Measurements from ENCODE around the gene LRPAP1.

- TF ChIP-seq CTCF (IDR thresholded peaks at IDR 0.05) (no peak), HOXA7 (CRISPR knock-in tag; IDR thresholded peaks at IDR 0.05) (no peak), CEBPB (IDR thresholded peaks at IDR 0.05) (no peak), SREBF2 (IDR thresholded peaks at IDR 0.05) (no peak), ZFP36 (IDR thresholded peaks at IDR 0.05; ENCODE audit: borderline replicate concordance, partially characterized antibody) (no peak), TFCP2L1 (CRISPR knock-in tag; IDR thresholded peaks at IDR 0.05) (no peak), EP300 (IDR thresholded peaks at IDR 0.05) (no peak), TP53 (CRISPR knock-in tag; IDR thresholded peaks at IDR 0.05) (no peak), RNF2 (IDR thresholded peaks at IDR 0.05; ENCODE audit: borderline replicate concordance, low read depth) (no peak), USF2 (IDR thresholded peaks at IDR 0.05) (no peak), POLR2A (IDR thresholded peaks at IDR 0.05; ENCODE audit: low read length) (no peak)
- TF ChIP-seq, protein P1, sequence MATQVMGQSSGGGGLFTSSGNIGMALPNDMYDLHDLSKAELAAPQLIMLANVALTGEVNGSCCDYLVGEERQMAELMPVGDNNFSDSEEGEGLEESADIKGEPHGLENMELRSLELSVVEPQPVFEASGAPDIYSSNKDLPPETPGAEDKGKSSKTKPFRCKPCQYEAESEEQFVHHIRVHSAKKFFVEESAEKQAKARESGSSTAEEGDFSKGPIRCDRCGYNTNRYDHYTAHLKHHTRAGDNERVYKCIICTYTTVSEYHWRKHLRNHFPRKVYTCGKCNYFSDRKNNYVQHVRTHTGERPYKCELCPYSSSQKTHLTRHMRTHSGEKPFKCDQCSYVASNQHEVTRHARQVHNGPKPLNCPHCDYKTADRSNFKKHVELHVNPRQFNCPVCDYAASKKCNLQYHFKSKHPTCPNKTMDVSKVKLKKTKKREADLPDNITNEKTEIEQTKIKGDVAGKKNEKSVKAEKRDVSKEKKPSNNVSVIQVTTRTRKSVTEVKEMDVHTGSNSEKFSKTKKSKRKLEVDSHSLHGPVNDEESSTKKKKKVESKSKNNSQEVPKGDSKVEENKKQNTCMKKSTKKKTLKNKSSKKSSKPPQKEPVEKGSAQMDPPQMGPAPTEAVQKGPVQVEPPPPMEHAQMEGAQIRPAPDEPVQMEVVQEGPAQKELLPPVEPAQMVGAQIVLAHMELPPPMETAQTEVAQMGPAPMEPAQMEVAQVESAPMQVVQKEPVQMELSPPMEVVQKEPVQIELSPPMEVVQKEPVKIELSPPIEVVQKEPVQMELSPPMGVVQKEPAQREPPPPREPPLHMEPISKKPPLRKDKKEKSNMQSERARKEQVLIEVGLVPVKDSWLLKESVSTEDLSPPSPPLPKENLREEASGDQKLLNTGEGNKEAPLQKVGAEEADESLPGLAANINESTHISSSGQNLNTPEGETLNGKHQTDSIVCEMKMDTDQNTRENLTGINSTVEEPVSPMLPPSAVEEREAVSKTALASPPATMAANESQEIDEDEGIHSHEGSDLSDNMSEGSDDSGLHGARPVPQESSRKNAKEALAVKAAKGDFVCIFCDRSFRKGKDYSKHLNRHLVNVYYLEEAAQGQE (IDR thresholded peaks at IDR 0.05): no peak
- TF ChIP-seq, protein P2, sequence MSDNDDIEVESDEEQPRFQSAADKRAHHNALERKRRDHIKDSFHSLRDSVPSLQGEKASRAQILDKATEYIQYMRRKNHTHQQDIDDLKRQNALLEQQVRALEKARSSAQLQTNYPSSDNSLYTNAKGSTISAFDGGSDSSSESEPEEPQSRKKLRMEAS (IDR thresholded peaks at IDR 0.05): no peak
Measured at GRCh38 chr4:3571921-3572320, 39.7 kb upstream of the LRPAP1 start.
